Panc1 (cell line): ENCODE results near the gene ICAM2. TPM values are rescaled to one million over a fixed set of nuclear protein-coding genes. Genes with fewer than 3 reads are reported as not detected.

ENCODE experiments used
- ATAC-seq: fragments of 200-7000 bp; cut with Tn5 transposase; 2 replicates; pipeline ENCODE4 v1.9.1; 2020; ENCODE audit warnings: mild to moderate bottlenecking, moderate library complexity
- BruUV-seq: library from RNA; stranded (reverse); fragments of 400-500 nt; replicated peaks from 2 replicates; lab custom pipeline; 2021; lab: Mats Ljungman, UMichigan
- CTCF ChIA-PET: fragments of 300-600 bp; sonication (Branson Sonifier 250); formaldehyde crosslinking; loops from one replicate; lab custom pipeline; 2022; ENCODE audit warnings: antibody characterized with exemption; lab: Charles Lee
- POLR2A ChIA-PET: fragments of 300-600 bp; sonication (Branson Sonifier 250); formaldehyde crosslinking; loops from one replicate; lab custom pipeline; 2022; ENCODE audit warnings: antibody characterized with exemption; lab: Charles Lee
- DNase-seq: peaks from one replicate; pipeline ENCODE4 v3.0.0-alpha.2; 2010; ENCODE audit warnings: low read depth, low spot score
- H3K27ac ChIP-seq: 2 replicates; pipeline ENCODE4 v1.5.1; 2011; ENCODE audit warnings: mild to moderate bottlenecking, low read length, inconsistent platforms
- H3K27me3 ChIP-seq: fragments of 200-500 bp; sonication (Bioruptor generic); 2 replicates; pipeline ENCODE4 v1.6.0; 2014; ENCODE audit warnings: low read length, inconsistent platforms; ENCODE audit not compliant: control insufficient read depth, insufficient read depth
- H3K36me3 ChIP-seq: fragments of 200-500 bp; sonication (Bioruptor generic); 2 replicates; pipeline ENCODE4 v1.5.1; 2014; ENCODE audit warnings: inconsistent platforms, mild to moderate bottlenecking, low read length, moderate library complexity; ENCODE audit not compliant: control insufficient read depth, insufficient read depth
- H3K4me1 ChIP-seq: 2 replicates; pipeline ENCODE4 v1.5.1; 2011; ENCODE audit warnings: inconsistent platforms, mild to moderate bottlenecking, low read length, moderate library complexity; ENCODE audit not compliant: control insufficient read depth, insufficient read depth
- H3K4me3 ChIP-seq, 2 experiments: 2 replicates each; pipeline ENCODE4 v1.5.1; 2011 to 2012; ENCODE audit warnings: low read depth in 2 of 2, low read length in 2 of 2, mild to moderate bottlenecking in 2 of 2, inconsistent platforms in 1 of 2, moderate library complexity in 1 of 2
- H3K9me3 ChIP-seq: fragments of 200-500 bp; sonication (Bioruptor generic); 2 replicates; pipeline ENCODE4 v1.5.1; 2014; ENCODE audit warnings: low read depth, mild to moderate bottlenecking, inconsistent platforms, low read length, moderate library complexity; ENCODE audit not compliant: control insufficient read depth, insufficient read depth
- CTCF ChIP-seq: fragments of 450-650 bp; IDR thresholded peaks from 2 replicates; pipeline ENCODE4 v1.5.1; 2017; ENCODE audit warnings: mild to moderate bottlenecking
- POLR2AphosphoS5 ChIP-seq: IDR thresholded peaks from 2 replicates; pipeline ENCODE4 v1.6.1; 2012; ENCODE audit warnings: mild to moderate bottlenecking, low read depth, low read length, moderate library complexity
- REST ChIP-seq, 2 experiments: IDR thresholded peaks; 2 replicates each; pipeline ENCODE4 v1.6.1; 2011 to 2012; ENCODE audit warnings: low read depth in 2 of 2, control low read depth in 1 of 2, low read length in 1 of 2, mild to moderate bottlenecking in 1 of 2, moderate library complexity in 1 of 2; ENCODE audit not compliant: insufficient read depth in 1 of 2
- SIN3A ChIP-seq: IDR thresholded peaks from 2 replicates; pipeline ENCODE4 v1.6.1; 2012; ENCODE audit warnings: low read depth, mild to moderate bottlenecking, low read length, moderate library complexity, borderline replicate concordance; ENCODE audit not compliant: insufficient read depth
- TCF7L2 ChIP-seq: IDR thresholded peaks from 2 replicates; pipeline ENCODE4 v1.6.1; 2011; ENCODE audit warnings: mild to moderate bottlenecking, low read depth, low read length, inconsistent platforms
- in situ Hi-C: cut with HindIII; loops from 2 replicates; pipeline ENCODE4 v1.10.0; 2016; ENCODE audit warnings: low sequenced_read_pairs, low pct_unique_long_range_greater_than_20kb
- intact Hi-C: fragments of 100-400 bp; cut with micrococcal nuclease; formaldehyde crosslinking; loops from one replicate; pipeline ENCODE4 v1.10.0; 2022; ENCODE audit not compliant: unreplicated experiment
- total RNA-seq: library from RNA; stranded (reverse); gene quantifications from one replicate; pipeline ENCODE4 v1.2.1, GENCODE V29; 2021; ENCODE audit not compliant: unreplicated experiment

ICAM2 gene
- total RNA-seq, 1 experiment from 2014 or later, result 0.33 TPM

- BruUV-seq, result no TSS peak
- in situ Hi-C loops, result no loop called here
Measured at GRCh38 chr17:64041912-64042311, 21.5 kb upstream of the ICAM2 start.

GRCh38 chr17:64040206-64040605 is 19.8 kb upstream of the ICAM2 start:
- Histone ChIP-seq H3K27ac (no peak overlapping the region), H3K36me3 (no peaks in the 10 kb centered on the region), H3K4me1 (no peaks in the 10 kb centered on the region), H3K9me3 (no peaks in the 10 kb centered on the region), H3K27me3 (no peaks in the 10 kb centered on the region), H3K4me3 (no peak overlapping the region)
- DNase-seq, result no peak
- no peak for TF ChIP-seq POLR2AphosphoS5
- TF ChIP-seq REST (IDR thresholded peaks at IDR 0.05; ENCODE audit: insufficient read depth in 1 of 2, low read depth in 2 of 2, low read length in 1 of 2), result no peak
- TF ChIP-seq SIN3A, result no peak
- TF ChIP-seq CTCF, result no peak
- no peak for TF ChIP-seq TCF7L2
- ChIA-PET CTCF (no interaction called here), POLR2A (no interaction called here)
- BruUV-seq, result no TSS peak
- ATAC-seq, result no peak
- intact Hi-C loops (no loop called here), in situ Hi-C loops (no loop called here)

More at GRCh38 chr17:64041912-64042311, 21.5 kb upstream of the ICAM2 start:
- TF ChIP-seq CTCF (no peak), SIN3A (no peak), REST (IDR thresholded peaks at IDR 0.05; ENCODE audit: insufficient read depth in 1 of 2, low read depth in 2 of 2, low read length in 1 of 2) (no peak), POLR2AphosphoS5 (no peak), TCF7L2 (no peak)
- Histone ChIP-seq H3K36me3 (no peaks in the 10 kb centered on the region), H3K27ac (no peak overlapping the region), H3K27me3 (no peaks in the 10 kb centered on the region), H3K4me1 (no peaks in the 10 kb centered on the region), H3K4me3 (no peak overlapping the region), H3K9me3 (no peaks in the 10 kb centered on the region)
- intact Hi-C loops, result no loop called here
- ATAC-seq, result no peak
- ChIA-PET POLR2A (no interaction called here), CTCF (no interaction called here)
- no peak for DNase-seq
